Esophagus mucosa (tissue), 1 donor: ENCODE results near the gene PRDM16. TPM values are rescaled to one million over a fixed set of nuclear protein-coding genes. Genes with fewer than 3 reads are reported as not detected.

ENCODE experiments used
- ATAC-seq: fragments of 200-7000 bp; cut with Tn5 transposase; one replicate; pipeline ENCODE4 v1.9.1; 2020
- total RNA-seq: library from RNA; stranded (reverse); gene quantifications from one replicate; pipeline ENCODE4 v1.2.4, GENCODE V29; 2023
- donor health status: DM: yes; HTN: yes; CAD: no.

PRDM16 gene
- total RNA-seq, 1 donor from 2014 or later, result 0.44 TPM

DNA sequence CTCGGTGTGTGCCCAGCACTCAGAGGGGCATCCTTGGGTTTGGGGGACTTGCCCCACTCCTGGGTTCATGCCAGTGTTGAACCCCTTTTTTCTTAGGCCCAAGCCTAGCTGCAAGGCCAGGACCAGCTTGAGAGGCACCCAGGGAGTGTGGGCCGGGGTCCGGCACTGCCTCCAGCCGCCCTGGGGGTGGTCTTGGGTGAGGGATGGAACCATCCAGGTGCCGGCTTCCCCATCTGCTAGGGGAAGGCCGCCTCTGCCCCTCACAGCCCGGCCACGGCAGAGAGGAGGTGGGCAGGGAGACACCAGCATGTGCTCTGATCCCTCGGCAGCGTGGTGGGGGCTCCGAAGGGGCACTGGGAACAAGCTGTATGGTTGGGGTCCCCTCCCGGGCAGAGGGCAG, 335.3 kb downstream of the PRDM16 start:
- no peak for ATAC-seq

DNA sequence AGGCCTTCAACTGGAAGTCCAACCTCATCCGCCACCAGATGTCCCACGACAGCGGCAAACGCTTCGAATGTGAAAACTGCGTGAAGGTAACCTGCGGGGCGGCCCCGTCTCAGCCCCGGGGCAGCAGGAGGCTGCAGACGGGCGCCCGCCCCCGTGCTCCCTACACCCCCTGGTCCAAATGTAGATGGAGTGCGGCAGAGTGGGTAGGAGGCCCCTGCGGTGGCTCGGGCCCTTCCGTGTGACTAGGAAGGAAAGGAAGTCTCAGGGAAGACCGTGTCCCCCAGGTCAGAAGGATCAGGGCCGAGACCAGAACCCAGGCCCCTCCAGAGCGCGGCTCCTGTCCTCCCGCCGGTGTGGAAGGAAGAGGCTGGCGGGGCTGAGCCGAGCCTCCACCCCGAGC, 335.8 kb downstream of the PRDM16 start:
- no peak for ATAC-seq

- no peak for ATAC-seq
These were observed 336.5 kb downstream of the PRDM16 start for GRCh38 chr1:3405491-3405890.

- no peak for ATAC-seq
These were observed 337.2 kb downstream of the PRDM16 start for GRCh38 chr1:3405974-3406867.

- no peak for ATAC-seq
These were observed 338.0 kb downstream of the PRDM16 start for GRCh38 chr1:3407021-3407420.

GRCh38 chr1:3408751-3409266, 339.8 kb downstream of the PRDM16 start:
- ATAC-seq, result no peak

DNA sequence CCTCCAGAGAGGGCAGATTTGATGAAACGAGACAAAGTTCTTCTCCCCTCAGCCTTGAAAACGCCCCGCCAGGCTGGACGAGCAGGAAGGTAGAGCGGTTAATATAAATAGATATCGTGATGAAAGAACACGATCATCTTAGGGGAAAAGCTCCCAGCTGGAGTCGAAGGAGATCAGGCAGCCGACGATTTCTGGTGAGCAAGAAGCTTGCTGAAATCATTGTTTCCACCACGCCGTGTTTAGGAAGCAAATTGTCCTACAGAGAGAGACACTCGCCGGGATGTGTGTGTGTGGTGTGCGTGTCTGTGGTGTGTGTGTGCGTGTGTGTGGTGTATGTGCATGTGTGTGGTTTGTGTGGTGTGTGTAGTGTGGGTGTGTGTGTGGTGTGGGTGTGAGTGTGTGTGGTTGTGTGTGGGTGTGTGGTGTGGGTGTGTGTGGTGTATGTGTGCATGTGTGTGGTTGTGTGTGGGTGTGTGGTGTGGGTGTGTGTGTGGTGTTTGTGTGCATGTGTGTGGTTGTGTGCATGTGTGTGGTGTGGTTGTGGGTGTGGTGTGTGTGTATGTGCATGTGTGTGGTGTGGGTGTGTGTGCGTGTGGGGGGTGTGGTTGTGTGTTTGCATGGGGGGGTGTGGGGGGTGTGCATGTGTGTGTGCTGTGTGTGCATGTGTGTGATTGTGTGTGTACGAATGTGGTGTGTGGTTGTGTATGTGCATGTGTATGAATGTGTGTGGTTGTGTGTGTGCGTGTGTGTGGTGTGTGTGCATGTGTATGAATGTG, 340.6 kb downstream of the PRDM16 start:
- no peak for ATAC-seq

- peak; percentile 54 for ATAC-seq
These were observed 341.3 kb downstream of the PRDM16 start for GRCh38 chr1:3410142-3410925.

- no peak for ATAC-seq
These were observed 342.8 kb downstream of the PRDM16 start for GRCh38 chr1:3411806-3412205.

DNA sequence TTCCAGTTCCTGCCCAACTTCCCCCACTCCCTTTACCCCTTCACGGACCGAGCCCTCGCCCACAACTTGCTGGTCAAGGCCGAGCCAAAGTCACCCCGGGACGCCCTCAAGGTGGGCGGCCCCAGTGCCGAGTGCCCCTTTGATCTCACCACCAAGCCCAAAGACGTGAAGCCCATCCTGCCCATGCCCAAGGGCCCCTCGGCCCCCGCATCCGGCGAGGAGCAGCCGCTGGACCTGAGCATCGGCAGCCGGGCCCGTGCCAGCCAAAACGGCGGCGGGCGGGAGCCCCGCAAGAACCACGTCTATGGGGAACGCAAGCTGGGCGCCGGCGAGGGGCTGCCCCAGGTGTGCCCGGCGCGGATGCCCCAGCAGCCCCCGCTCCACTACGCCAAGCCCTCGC, 343.4 kb downstream of the PRDM16 start:
- no peak for ATAC-seq

DNA sequence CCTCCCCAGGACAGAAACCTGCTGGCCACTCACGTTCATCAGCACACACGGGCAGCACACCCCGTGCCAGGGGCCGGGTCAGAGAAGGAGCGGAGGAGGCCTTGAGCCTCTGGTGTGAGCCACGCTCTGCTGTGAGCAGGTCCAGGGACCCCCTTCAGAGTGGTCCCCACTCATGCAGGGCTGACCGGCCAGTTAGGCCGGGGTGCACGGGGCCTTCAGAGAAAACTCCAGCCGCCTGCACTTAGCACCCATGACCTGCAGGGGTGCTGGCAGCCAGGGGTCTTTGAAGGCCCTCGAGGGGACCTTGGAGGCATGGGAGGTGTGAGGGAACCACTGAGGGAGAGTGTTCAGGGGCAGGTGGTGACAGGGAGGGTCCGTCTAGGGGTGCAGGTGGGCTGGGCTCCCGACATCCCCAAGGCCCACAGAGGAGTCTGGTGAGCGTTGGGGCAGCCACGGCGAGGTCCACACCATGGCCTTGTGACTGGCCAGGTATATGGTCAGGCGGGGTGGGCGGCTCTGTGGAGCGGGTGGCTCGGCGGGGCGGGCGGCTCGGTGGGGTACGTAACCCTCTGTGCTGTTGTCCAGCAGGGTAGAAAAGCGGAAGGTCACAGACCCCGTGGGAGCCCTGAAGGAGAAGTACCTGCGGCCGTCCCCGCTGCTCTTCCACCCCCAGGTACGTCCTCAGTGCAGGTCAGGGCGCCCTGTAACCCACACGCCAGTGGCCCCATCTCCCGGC, 345.1 kb downstream of the PRDM16 start:
- no peak for ATAC-seq

DNA sequence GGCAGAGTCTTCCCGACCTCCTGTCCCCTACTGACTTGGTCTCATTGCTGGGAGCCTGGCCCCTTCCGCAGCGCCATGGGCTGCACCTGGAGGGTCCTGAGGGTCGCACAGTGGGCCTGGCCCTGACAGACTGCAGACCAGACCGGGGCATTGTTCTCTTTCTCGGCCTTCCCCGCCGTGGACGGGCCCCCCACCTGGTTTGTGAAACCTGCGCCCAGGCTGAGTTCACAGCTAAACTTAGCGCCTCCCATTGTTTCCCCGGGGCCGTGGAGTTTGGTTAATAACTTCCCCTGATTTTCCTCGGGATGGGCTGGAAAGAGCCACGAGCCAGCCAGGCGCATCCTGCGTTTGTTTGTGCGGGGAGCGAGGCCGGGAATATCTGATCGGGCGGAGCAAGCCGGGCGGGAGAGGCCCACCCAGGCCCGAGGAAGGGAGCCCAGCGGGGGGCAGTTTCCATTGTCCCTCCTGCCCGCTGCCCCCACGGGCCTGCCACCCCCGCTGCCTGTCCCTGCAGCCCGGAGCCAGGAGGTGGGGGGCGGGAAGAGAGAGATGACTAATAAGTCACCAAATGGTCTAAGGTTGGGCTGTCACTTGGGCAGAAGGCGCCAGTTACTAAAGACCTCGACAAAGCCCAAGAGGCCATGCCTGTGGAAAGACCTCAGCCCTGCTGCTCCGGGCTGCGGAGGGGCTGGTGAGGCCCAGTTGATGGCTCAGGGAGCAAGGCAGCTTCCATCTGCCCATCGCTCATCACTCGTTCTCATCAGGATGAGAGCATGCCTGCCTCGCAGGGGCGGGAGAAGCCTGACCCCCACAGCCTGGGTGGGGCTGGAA, 346.5 kb downstream of the PRDM16 start:
- ATAC-seq, result no peak

- ATAC-seq, result no peak
These were observed 348.2 kb downstream of the PRDM16 start for GRCh38 chr1:3417082-3417739.

- ATAC-seq, result no peak
These were observed 348.9 kb downstream of the PRDM16 start for GRCh38 chr1:3417934-3418333.

- ATAC-seq, result no peak
These were observed 349.6 kb downstream of the PRDM16 start for GRCh38 chr1:3418600-3418999.

DNA sequence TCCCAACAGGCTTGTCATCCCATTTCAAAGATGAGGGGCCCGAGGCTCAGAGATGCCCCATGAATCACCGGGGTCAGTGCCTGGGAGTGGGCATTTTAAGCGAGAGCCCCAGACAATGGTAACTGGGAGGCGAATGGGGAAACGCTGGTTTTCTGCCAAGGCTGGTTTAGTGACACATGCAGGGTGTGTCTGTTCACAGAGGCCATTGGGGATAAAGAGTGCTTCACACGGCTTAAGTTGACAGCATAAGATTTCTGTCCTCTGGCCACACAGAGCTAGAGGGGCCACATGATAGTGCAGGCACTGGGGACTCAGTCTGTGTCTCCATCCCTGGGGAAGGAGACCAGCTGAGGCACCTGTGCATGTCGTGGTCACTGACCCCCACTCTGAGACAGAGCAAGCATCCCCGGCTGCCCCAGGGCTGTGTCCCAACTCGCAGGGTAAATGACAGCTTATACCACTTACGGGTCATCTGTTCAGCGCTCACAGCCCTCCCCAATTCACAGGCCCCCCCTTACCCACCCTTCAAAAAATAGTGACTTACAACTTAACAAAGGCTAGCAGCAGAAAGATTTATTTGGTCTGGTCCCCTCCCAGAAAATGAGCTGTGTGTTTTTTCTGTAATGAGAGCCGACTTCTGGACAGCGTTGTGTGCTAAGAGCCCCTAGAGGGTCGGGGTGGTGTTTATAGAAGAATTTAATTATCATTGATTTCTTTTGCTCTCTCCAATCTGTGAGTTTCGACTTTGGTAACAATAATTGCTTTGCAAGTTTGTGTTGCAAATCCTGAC, 350.6 kb downstream of the PRDM16 start:
- peak; percentile 70 for ATAC-seq

GRCh38 chr1:3420218-3420951, 351.4 kb downstream of the PRDM16 start:
- no peak for ATAC-seq

DNA sequence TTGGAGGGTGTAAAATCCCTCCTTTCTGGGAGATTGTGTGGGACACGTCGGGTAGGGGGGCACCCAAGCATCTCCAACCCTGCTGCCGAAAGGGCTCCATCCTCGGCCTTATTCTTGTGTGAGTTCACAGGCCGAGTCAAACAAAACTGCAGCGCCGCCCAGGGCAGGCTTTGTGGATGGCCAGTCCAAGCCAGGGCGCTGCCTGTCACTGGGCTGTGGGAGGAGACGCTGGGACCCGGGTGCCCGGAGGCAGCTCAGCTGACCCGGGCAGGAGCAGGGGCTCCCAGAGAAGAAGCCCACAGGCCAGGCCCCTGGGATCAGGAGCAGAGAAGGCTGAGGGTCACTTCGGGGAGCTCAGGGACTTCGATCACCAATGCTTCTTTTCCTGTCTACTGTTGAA, 353.6 kb downstream of the PRDM16 start:
- no peak for ATAC-seq

- ATAC-seq, result peak; percentile 21
These were observed 354.3 kb downstream of the PRDM16 start for GRCh38 chr1:3423245-3423829.
